Anterior cingulate cortex (tissue), 58 donors: Measurements from ENCODE around the gene DAP.
"Not testable (repeated sequence)": the region's sequence is repeated elsewhere in the genome, so short reads cannot be mapped to it uniquely, and the experiment has no call there.

Experiments
- DNase-seq, 58 donors: peaks; one replicate each; lab custom pipeline; 2025; lab: John Stamatoyannopoulos, UW

Gene DAP

DNA sequence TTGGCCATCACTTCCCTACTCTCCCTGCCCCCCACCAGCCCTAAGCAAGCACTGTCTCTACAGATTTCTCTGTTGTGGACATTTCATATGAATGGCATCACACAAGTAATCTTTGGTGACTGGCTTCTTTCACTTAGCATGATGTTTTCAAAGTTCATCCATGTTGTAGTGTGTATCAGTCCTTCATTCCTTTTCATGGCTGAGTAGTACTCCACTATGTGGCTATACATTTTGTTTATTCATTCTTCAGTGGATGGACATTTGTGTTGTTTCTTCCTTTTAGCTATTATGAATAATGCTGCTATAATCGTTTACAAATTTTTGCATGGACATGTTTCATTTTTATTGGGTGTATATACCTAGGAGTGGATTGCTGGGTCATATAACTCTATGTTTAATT lies 84.1 kb downstream of the DAP start:
- no peak for DNase-seq

DNA sequence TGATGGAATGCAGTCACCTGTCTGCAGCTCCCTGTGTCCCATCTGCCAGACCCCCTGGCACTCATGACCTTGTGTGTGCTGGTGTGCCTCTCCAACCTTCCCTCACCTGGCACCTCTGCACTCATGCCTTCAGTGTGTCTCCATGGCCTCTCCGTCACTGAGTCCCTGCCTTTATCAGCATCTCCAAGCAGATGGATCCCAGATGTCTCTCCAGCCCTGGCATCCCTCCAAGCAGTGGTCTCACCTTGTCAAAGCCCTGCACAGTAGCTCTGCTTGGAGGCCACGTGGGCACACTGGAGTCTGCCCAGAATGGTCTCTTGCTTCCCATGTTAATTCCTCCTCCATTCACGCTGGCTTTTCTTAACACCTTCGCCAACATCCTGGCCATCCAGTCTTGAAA lies 84.8 kb downstream of the DAP start:
- DNase-seq = no peak

DNA sequence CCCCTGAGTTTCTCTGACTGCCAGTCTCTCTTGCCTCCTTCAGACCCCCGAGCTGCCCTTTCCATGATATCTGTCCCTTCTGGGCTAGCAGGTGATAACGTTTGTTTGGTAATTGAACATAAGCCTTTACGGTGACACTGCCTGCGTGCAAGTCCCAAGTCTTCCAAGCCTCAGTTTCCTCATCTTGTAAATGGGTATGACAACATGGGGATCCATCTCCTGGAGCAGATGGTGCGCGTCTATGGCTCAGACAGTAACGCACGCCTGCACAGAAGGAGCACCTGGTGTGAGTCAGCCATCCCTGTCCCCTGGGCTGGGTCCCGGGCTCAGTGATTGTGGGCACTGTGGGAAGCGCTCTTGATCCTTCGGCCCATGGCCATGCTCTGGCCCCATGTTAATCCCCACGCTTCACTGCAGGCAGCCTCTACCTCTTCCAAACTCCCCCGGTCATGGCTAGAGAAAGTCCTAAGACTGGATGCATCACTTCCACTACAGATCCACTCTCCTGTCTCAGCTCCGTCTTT lies 85.8 kb downstream of the DAP start:
- DNase-seq = no peak

DNA sequence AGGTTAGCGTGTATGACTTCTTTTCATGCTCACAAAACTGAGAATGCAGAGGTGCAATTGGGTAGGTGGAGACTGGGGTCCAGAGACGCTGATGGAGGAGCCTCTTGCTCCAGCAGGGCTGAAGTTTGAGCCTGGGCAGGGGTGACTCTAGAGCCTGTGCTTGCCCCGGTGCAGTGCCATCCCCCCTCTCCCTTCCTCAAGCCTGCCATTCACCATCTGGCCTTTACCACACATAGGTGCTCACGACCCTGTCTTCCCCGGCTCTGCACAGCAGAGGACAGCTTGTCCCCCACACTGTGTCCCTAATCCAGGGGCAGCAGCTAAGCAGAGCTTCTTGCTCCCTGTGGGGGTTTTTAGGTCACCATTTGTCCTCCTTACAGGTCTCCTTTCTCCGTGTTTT lies 86.5 kb downstream of the DAP start:
- no peak for DNase-seq

DNA sequence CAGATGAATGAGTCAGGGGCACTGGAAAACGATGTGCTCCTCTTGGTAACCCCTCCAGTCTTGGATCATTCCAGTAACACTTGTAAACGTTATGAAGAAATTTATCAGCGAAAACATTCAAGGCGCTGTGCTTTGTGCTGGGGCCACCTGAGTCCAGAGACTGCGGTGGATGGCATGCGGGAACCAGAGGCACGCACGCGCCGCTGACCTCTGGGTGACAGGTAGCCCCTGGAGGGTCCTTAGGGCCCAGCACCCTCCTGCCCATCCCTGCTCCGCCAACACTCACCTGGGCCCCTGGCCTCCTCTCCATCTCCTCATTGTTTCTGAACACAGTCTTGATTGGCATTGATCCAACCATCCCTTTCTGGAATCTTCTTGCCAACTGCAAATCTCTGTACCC lies 86.9 kb downstream of the DAP start:
- DNase-seq = no peak

DNA sequence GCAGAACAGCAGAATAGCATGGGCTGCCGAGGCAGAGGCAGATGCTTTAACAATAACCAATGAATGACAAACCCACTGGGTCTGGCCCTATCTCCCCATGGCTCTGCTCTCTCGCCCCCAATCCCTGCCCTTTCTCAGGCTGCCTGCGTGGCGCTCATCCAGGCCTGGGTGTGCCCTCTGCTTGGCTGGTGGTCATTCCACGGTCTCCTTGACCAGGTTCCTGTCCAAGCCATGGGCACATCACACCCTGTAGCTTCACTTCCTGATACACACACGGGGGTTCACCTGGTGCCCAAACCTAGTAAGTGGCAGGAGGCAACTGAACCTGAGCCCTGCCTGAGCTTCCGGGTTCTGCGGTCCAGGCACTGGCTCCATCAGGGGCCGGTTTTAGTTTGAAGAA lies 87.6 kb downstream of the DAP start:
- DNase-seq = no peak

DNA sequence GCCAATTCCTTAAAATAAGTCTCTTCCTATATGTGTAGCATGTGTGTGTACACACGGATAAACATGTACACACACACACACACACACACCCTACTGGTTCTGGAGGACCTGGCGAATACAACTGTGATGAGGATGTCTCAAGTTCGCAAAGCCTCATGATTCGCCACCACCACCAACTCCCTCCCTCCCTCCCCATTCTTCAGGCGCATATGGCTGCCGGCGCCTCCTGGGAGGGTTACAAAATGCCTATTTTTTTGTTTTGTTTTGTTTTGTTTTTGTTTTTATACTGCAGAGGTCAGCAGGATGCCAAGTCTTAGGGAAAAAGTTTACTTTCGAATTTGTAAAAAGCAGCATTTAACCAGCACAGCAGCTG lies 88.0 kb downstream of the DAP start:
- no peak for DNase-seq

DNA sequence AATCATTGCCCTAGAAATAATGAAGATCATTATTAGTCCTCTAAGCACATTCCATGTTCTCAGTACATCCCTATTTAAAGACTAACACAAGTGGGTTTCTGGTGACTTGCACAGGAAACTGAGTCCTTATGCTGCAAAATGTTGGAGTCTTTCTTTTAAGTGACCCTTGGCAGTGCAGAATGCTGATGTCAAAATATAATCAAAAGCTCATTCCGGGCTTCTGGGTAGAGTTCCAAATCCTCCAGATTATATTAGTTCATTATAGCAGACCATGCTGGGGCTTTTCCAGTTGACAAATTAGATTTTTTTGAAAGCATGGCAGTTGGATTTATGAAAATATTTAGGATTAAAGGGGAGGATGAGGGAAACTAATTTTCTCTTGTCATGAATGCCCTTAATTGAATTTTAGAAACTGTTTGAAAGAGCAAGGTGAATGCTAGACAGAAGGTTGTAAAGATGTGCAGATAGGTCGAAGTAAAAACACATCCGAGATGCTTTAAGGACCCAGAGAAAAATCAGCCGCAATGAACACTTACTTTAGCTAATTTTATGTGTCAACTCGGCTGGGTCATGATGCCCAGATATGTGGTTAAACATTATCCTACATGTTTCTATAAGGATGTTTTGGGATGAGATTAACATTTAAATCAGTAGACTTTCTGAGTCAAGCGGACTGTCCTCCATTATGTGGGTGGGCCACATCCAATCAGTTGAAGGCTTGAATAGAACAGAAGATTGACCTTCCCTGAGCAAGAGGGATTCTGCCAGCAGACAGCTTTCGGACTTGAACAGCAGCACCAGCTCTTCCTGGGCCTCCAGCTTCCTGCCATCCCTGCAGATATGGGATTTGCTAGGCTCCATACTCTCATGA lies 88.7 kb downstream of the DAP start:
- DNase-seq = no peak

DNA sequence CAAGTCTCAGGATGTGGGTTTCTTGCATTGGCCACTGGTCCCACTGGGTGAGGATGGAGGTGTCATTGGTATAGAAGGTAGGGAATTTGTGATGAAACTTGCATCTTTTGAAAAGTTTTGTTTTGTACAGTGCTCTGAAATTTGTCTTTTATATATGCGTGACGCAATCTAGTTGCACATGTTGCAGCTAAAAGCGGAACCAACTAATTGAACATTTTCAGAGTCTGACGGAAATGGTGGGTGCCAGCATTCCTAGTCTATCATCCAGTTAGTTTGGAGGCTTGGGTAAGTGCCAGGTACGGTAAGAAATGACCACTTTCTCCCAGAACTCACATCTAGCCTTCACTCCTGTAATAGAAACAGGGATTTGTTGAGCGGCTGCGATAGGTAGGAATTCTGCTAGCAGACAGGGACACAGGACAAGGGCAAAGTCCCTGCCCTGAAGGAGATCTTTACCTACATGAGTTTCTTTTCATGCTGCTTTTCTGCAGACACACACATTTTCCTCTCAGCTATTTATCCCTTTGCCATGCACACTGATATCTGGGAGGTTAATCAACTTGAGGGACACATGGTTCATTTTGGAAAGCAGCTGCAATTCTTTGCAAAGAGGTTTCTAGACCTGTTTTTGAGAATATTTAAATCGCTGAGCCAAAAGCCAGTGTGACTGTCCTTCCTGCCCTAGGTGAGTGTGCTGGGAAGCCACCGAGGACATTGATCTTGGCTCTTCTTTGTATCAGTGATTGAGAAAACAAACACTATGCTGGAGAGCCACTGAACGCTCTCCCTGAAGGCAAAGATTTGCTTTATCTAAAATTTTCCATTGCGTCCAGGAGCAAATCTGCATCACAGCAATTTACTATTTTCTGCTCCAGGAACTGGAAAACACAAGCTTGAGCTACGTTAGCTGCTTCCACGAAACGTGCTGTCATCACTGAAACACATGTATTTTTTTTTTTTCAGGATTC lies 89.7 kb downstream of the DAP start:
- DNase-seq = no peak

DNA sequence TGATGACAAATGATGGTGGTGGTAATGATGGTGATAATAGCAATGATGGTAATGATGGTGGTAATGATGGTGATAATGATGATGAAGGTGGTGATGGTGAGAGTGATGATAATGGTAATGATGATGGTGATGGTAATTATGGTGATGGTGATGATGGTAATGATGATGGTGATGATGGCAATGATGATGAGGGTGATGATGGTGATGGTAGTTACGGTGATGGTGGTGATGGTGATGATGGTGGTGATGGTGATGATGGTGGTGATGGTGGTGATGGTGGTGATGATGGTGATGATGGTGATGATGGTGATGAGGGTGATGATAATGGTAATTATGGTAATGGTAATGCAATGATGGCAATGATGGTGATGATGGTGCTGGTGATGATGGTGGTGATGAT lies 91.1 kb downstream of the DAP start:
- DNase-seq = no peak

DNA sequence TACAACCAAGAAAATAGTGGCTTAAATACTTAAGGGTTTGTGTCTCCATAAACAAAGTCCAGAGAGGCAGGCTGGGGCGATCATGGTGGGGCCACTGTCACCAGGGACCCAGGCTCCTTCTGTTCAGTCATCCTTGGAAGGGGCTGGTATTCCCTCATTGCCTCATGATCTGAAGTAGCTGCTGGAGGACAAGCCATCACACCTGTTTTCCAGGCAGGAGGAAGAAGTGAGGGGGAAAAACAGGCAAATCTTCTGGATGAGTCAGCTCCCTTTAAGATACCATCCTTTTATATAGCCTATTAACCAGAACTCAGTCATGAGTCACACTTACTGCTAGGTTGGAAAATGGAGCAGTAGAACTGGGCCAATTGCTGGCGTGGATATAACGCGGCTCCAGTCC lies 92.3 kb downstream of the DAP start:
- no peak for DNase-seq

DNA sequence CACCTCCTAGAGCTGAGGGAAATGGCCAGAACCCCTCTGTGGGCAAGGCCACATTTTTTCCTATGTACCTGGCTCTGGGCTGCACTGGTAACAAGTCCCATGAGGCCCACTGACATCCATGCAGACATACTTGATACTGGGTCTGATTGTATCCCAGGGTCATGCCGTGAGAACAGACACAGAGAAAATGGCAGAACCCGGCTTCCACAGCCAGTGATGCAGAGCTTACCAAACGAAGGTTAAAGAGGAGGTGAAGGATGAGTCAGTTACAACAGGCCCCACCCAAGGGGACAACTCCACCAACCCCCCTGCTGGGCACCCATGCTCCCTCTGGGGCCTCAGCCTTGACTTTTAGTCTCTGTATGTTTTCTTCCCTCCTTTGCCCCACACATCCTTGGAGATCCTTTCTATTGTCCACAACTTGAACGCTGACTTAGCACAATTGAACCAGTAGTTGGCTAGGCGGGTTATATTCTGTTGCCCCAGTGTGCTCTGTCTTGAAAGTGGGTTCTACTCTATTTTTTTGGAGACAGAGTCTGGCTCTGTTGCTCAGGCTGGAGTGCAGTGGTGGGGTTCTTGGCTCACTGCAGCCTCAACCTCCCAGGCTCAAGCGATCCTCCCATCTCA lies 93.5 kb downstream of the DAP start:
- no peak for DNase-seq

DNA sequence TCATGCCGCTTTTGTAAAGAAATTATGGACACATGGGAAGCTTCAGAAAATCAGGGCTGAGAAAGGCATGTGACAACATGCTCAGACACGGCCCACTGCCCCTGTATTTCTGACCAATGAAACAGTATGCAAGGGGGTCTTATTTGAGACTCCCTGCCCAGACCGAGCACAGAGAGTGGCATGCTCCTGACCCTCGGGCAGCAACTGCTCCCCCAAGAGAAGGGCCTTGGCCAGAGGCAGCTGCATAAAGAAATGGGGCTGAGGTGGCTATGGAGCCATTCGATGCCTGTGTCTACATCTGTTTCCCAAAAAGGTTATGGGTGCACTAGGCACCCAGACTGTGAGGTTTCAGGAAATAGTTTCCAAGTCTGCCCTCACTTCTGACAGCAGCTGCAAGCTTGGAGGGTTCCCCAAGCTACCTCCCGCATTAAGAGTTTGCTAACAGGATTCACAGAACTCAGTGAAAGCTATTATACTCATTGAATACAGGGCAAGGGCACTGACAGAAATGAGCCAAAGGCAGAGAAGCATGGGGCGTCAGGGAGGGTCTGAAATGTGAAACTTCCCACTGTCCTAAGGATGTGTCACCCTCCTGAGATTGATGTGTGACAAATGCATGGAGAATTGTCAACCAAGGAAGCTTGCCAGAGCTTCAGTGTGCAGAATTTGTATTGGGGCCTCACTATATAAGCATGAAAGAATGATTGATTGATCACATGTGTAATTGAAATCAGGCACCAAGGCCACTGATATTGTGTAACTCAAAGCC lies 94.3 kb downstream of the DAP start:
- DNase-seq = no peak

DNA sequence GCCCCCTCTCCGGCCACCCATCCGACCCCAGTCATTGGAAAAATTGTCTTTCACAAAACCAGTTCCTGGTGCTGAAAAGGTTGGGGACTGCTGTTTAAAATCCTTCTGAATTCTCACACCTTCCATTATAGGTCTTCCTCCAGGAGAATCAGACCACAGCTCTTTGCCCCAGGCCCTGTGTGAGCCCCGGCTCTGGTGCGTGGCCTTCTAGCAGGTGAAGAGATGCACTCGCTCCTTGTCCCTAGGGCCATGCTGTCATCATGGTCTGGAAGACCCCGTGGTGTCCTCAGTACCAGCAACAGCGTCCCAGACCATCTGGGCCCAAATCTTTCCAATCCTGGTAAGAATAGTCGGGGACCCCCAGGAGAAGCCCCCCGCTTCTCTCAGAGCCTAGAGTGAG lies 95.2 kb downstream of the DAP start:
- DNase-seq = no peak

DNA sequence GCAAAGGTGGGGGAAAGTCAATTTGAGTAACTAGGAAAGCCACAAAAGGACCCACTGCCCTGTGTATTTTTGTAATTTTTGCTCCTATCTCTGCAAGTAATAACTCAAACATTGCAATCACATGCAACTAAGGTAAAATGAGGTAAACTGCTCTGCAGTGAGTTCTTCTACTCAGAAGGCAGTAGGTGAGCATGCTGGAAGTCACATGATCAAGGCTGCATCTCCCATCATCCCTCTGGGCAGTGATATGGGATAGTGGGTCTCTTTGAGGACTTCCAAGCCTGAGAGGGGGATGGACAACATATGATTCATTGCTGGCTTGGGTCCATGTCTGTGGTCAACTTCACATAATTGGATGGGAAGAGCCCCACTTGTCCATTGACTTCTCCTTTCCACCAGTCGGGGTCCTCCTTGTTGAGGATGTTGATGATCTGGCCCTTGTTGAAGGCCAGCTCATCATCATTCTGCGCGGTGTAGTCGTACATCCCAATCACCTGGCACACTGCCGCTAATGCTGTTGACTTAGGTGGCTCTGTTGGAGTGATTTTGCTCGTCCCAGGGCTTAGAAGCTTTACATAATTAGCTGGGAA lies 96.8 kb downstream of the DAP start:
- DNase-seq = not testable (repeated sequence)

DNA sequence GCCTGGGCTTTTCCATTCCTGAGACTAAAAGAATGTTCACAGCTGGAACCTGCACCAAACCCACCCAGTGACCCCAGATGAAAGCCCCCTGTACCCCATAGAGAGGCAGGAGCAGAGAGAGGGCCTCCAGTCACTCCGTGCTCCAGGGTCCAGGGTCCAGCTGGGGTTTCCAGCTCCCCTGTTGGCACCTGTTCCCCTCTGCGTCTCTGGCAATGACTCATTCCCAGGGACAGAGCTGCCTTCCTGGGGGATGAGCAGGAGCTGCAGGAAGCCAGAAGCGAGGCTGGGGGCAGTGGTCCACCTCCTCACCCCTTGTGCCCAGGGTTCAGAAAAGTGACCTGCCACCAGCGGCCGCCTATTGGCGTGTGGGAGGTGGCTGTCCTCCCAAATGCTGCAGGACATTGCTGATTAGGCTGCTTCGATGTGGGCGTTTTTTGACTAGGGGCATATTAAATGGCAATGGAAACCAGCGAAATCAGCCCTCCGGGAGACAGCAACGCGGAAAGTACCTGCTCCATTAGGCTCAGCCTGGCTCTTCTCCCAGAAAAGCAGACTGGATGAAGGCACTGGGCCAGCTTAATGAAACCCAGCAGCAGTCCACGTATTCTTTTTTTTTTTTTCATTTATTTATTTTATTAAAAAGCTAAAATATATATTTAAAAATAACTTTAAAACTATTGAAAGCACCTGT lies 97.4 kb downstream of the DAP start:
- no peak for DNase-seq

DNA sequence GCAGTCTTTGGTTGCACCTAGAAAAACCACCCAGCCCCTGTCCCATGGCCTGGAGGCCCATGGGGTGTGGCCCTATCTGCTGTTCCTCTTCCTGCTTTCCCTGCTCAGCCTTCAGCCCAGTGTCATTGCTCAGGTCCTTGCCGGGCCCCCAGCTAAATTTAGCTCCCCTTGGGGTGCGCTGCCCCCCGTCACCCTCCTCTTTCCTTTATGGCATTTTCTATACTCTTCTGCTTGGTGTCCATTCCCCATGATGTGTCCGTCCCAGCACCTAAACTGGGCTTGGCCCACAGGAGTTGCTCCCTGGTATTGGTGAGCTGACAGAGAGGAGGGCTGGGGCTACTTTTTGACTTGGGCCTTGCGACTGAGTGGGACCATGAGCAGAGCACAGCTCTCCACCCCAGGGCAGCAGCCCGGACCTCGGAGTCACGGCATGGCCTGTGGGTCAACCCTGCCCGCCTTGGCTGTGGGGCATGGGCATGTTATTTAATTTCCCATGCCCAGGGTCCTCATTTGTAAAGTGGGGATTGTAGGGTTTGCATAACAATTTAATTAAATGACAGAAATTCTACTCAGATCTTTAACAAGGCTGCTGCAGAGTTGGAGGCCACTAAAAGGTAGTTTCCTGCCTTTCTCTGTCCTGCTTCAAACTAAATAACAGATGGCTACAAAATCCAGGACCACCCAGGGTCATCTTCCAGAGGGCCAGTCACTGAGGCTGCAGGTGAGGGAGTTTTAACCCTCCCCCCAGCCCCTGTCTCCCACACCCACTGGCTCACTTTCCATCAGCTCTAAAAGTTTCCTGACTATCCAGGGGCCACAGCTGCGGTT lies 98.2 kb downstream of the DAP start:
- no peak for DNase-seq

DNA sequence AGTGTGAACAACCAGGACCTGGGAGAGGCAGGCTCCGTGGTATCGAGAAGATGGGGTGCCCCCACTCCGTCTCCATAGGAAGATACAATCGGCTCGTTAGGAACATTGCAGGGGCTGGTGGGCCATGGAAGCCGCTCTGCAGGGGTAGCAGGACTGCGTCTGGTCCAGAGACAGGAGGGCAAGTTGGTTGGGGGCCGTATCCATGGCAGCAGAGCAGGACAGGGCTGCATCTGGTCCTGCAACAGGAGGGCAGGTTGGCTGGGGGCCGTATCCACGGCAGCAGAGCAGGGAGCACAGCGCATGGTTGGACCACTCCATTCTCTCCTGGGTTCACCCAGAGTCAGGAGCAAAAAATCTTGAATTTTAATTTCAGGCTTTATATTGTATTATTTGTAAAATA lies 99.0 kb downstream of the DAP start:
- DNase-seq = no peak
